Vagina (tissue), 2 donors: ENCODE results near the gene GDNF.

ENCODE experiments used
- CTCF ChIP-seq, 3 experiments: fragments of 450-650 bp in 2 of 3; fragments of 200-600 bp in 1 of 3; sonication (generic) in 1 of 3; IDR thresholded peaks; one replicate each; pipeline ENCODE4 v1.5.1; 2017 to 2019; ENCODE audit warnings: antibody characterized with exemption in 3 of 3, mild to moderate bottlenecking in 2 of 3, moderate library complexity in 2 of 3
- POLR2A ChIP-seq, 2 donors: fragments of 450-650 bp; IDR thresholded peaks; one replicate each; pipeline ENCODE4 v1.6.1; 2017; ENCODE audit warnings: antibody characterized with exemption in 2 of 2, mild to moderate bottlenecking in 2 of 2, moderate library complexity in 2 of 2
- POLR2AphosphoS5 ChIP-seq, 2 donors: sonication (generic); formaldehyde crosslinking; IDR thresholded peaks; one replicate each; pipeline ENCODE4 v1.9.0; 2017; ENCODE audit warnings: antibody characterized with exemption in 2 of 2, mild to moderate bottlenecking in 2 of 2, low read depth in 1 of 2; ENCODE audit not compliant: insufficient read depth in 1 of 2

- TF ChIP-seq CTCF (IDR thresholded peaks at IDR 0.05) = no peak
- TF ChIP-seq POLR2AphosphoS5 (IDR thresholded peaks at IDR 0.05; ENCODE audit: insufficient read depth in 1 of 2, low read depth in 1 of 2) = no peak
- TF ChIP-seq POLR2A (IDR thresholded peaks at IDR 0.05) = no peak
These were observed 32.1 kb downstream of the GDNF start for GRCh38 chr5:37807621-37808301.
